SK-N-MC (cell line): ENCODE measurements around the gene KCNQ4.

Experiments used
- EZH2 ChIP-seq: fragments of 200-600 bp; sonication (generic); IDR thresholded peaks from one replicate; pipeline ENCODE4 v1.6.1; 2017; ENCODE audit warnings: antibody characterized with exemption
- FOXP2 ChIP-seq: optimal IDR thresholded peaks from 2 replicates; pipeline ENCODE3; 2011; ENCODE audit warnings: mild to moderate bottlenecking, moderate library complexity; ENCODE audit not compliant: insufficient read depth; ENCODE audit errors: extremely low read length, control extremely low read depth
- POLR2AphosphoS5 ChIP-seq: IDR thresholded peaks from 2 replicates; pipeline ENCODE4 v1.6.1; 2012; ENCODE audit warnings: mild to moderate bottlenecking, low read depth, low read length, borderline replicate concordance

DNA sequence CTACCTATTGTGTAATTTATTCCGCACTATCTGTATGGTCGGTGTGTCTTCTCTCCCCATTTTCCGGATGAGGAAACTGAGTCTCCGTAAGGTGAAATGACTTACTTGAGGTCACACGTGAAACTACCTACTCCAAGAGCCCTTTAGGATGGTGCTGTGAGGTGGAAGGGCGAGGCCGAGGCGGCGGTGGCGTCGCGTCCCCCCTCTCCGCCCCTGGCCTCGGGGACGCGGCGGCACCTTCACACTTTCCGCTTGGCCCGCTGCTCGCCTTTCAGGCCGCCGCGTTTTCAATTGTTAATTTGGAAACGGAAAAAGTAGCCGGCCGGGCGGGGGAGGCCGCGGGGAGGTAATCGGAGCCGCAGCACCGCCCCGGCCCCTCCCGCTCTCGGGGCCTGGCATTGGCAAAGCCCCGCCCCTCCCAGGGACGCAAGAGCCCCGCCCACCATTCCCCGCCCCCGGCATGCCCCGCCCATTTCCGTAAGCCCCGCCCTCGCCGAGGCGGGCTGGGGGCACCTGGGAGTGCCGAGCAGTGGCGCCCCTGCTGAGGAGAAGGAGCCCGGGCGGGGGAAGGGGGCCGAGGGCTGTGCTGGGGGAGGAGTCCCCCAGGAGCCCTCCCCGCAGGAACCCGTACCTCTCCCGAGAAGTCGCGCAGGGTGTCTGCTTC, 18.6 kb downstream of the KCNQ4 start:
- TF ChIP-seq FOXP2 (no peak), POLR2AphosphoS5 (no peak; the same call in 1 of the 2 replicates), EZH2 (no peak)
